Osteocyte (in vitro differentiated cells): ENCODE measurements around the gene SLC9A2. TPM values are rescaled to one million over a fixed set of nuclear protein-coding genes. Genes with fewer than 3 reads are reported as not detected.

Source experiments
- DNase-seq: peaks from one replicate; pipeline ENCODE4 v3.0.0; 2021; ENCODE audit warnings: mixed read lengths; ENCODE audit not compliant: unreplicated experiment; ENCODE audit errors: extremely low spot score
- H3K27ac Mint-ChIP-seq: one replicate; pipeline ENCODE4 v1.8.0; 2021; ENCODE audit warnings: mild to moderate bottlenecking, mixed read lengths; ENCODE audit not compliant: unreplicated experiment
- H3K27me3 Mint-ChIP-seq: one replicate; pipeline ENCODE4 v1.8.0; 2021; ENCODE audit warnings: mixed read lengths; ENCODE audit not compliant: unreplicated experiment
- H3K36me3 Mint-ChIP-seq: one replicate; pipeline ENCODE4 v1.8.0; 2021; ENCODE audit warnings: mixed read lengths; ENCODE audit not compliant: unreplicated experiment
- H3K4me1 Mint-ChIP-seq: one replicate; pipeline ENCODE4 v1.8.0; 2021; ENCODE audit warnings: mixed read lengths; ENCODE audit not compliant: unreplicated experiment
- H3K4me3 Mint-ChIP-seq: one replicate; pipeline ENCODE4 v1.8.0; 2021; ENCODE audit warnings: mild to moderate bottlenecking, moderate library complexity, mixed read lengths; ENCODE audit not compliant: unreplicated experiment
- H3K9me3 Mint-ChIP-seq: one replicate; pipeline ENCODE4 v1.8.0; 2021; ENCODE audit warnings: mixed read lengths; ENCODE audit not compliant: unreplicated experiment
- total RNA-seq: library from RNA; stranded (reverse); gene quantifications from 2 replicates; pipeline ENCODE4 v1.2.1, GENCODE V29; 2021
- TF ChIP-seq, protein P1 (sequence below): fragments of 200-600 bp; sonication (generic); IDR thresholded peaks from 2 replicates; pipeline ENCODE4 v1.5.0; 2021; ENCODE audit warnings: antibody characterized with exemption, mild to moderate bottlenecking, moderate library complexity

Gene SLC9A2
- total RNA-seq, 1 donor from 2014 or later = not detected

- H3K4me1 Mint-ChIP-seq = no peaks in the 10 kb centered on the region
- H3K4me3 Mint-ChIP-seq = no peak overlapping the region
- H3K9me3 Mint-ChIP-seq = no peaks in the 10 kb centered on the region
- no peaks in the 10 kb centered on the region for H3K36me3 Mint-ChIP-seq
- no peak for DNase-seq
- peaks cover 8% of the 10 kb centered on the region for H3K27me3 Mint-ChIP-seq
- TF ChIP-seq, protein P1, sequence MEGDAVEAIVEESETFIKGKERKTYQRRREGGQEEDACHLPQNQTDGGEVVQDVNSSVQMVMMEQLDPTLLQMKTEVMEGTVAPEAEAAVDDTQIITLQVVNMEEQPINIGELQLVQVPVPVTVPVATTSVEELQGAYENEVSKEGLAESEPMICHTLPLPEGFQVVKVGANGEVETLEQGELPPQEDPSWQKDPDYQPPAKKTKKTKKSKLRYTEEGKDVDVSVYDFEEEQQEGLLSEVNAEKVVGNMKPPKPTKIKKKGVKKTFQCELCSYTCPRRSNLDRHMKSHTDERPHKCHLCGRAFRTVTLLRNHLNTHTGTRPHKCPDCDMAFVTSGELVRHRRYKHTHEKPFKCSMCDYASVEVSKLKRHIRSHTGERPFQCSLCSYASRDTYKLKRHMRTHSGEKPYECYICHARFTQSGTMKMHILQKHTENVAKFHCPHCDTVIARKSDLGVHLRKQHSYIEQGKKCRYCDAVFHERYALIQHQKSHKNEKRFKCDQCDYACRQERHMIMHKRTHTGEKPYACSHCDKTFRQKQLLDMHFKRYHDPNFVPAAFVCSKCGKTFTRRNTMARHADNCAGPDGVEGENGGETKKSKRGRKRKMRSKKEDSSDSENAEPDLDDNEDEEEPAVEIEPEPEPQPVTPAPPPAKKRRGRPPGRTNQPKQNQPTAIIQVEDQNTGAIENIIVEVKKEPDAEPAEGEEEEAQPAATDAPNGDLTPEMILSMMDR = no peak
- no peak overlapping the region for H3K27ac Mint-ChIP-seq
These were observed 42.5 kb downstream of the SLC9A2 start for GRCh38 chr2:102661846-102662245.

DNA sequence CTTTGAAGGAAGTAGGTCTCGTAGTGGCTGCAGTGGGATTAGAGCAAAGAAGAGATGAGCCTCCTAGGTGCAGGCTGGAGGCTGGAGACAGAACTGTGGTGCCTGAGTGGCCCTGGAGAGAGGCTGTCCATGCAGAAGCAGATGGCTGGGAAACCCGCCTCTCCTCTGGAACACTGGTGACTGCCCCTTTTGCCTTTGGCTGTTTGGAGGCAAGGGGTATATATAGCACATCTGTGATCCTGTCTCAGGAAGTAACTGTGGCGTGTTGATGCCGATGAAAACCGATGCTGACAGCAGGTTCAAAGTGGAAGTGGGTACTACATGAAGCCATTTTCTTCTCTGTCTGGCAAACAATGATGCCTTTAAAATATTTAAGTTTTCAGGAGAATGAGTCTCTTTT, 43.5 kb downstream of the SLC9A2 start:
- no peak overlapping the region for H3K27ac Mint-ChIP-seq
- no peak overlapping the region for H3K4me3 Mint-ChIP-seq
- TF ChIP-seq, protein P1 = no peak
- no peaks in the 10 kb centered on the region for H3K36me3 Mint-ChIP-seq
- H3K9me3 Mint-ChIP-seq = no peaks in the 10 kb centered on the region
- no peak for DNase-seq
- peaks cover 8% of the 10 kb centered on the region for H3K27me3 Mint-ChIP-seq
- no peaks in the 10 kb centered on the region for H3K4me1 Mint-ChIP-seq

DNA sequence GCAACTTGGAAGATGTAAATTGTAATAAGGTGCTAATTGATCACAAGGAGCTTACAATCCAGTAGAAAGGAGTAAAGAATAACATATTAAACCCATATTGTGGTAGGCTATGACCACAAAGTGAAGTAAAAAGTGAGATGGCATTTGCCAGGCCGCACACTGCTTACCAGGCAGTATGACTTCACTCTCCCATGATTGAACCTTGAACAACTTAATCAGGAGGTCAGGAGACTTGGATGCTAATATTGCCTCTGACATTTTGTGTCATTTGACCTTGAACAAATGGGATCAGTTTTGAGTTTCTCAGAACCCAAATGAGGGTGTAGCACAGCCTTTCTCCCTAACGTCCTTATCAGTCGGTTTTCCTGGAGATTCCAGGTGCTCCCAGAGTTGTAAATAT, 44.0 kb downstream of the SLC9A2 start:
- TF ChIP-seq, protein P1 = no peak
- peaks cover 8% of the 10 kb centered on the region for H3K27me3 Mint-ChIP-seq
- no peak overlapping the region for H3K4me3 Mint-ChIP-seq
- no peaks in the 10 kb centered on the region for H3K4me1 Mint-ChIP-seq
- H3K36me3 Mint-ChIP-seq = no peaks in the 10 kb centered on the region
- no peak overlapping the region for H3K27ac Mint-ChIP-seq
- DNase-seq = no peak
- H3K9me3 Mint-ChIP-seq = no peaks in the 10 kb centered on the region

GRCh38 chr2:102664471-102664909, 45.1 kb downstream of the SLC9A2 start:
- Mint-ChIP-seq H3K36me3 (no peaks in the 10 kb centered on the region), H3K27me3 (peaks cover 11% of the 10 kb centered on the region), H3K4me1 (no peaks in the 10 kb centered on the region), H3K4me3 (no peak overlapping the region), H3K27ac (no peak overlapping the region), H3K9me3 (no peaks in the 10 kb centered on the region)
- no peak for DNase-seq
- TF ChIP-seq, protein P1 = no peak

- H3K27me3 Mint-ChIP-seq = peaks cover 10% of the 10 kb centered on the region
- TF ChIP-seq, protein P1 = no peak
- no peaks in the 10 kb centered on the region for H3K9me3 Mint-ChIP-seq
- H3K4me3 Mint-ChIP-seq = no peak overlapping the region
- no peaks in the 10 kb centered on the region for H3K4me1 Mint-ChIP-seq
- H3K36me3 Mint-ChIP-seq = no peaks in the 10 kb centered on the region
- no peak overlapping the region for H3K27ac Mint-ChIP-seq
- no peak for DNase-seq
These were observed 47.7 kb downstream of the SLC9A2 start for GRCh38 chr2:102667072-102667471.
